Mucosa of stomach (tissue), 1 donor: ENCODE results near the gene ATF6.

Experiments used
- H3K27me3 ChIP-seq: one replicate; pipeline ENCODE4 v1.7.0; 2013; ENCODE audit warnings: mild to moderate bottlenecking, low read length; ENCODE audit not compliant: control insufficient read depth, insufficient read depth
- H3K36me3 ChIP-seq: one replicate; pipeline ENCODE4 v1.7.0; 2013; ENCODE audit warnings: low read length; ENCODE audit not compliant: control insufficient read depth, insufficient read depth
- H3K4me1 ChIP-seq: one replicate; pipeline ENCODE4 v1.7.0; 2013; ENCODE audit warnings: mild to moderate bottlenecking, low read length; ENCODE audit not compliant: control insufficient read depth, insufficient read depth
- H3K4me3 ChIP-seq: one replicate; pipeline ENCODE4 v1.7.0; 2013; ENCODE audit warnings: low read length
- H3K9ac ChIP-seq: one replicate; pipeline ENCODE4 v1.7.0; 2013; ENCODE audit warnings: mild to moderate bottlenecking, low read length, moderate library complexity
- H3K9me3 ChIP-seq: one replicate; pipeline ENCODE4 v1.7.0; 2013; ENCODE audit warnings: mild to moderate bottlenecking, low read length, moderate library complexity; ENCODE audit not compliant: control insufficient read depth
- donor health status: Pancreatic carcinoma.

The ATF6 gene

GRCh38 chr1:161771973-161772372, 5.9 kb downstream of the ATF6 start:
- Histone ChIP-seq H3K4me3 (no peak overlapping the region), H3K9me3 (no peaks in the 10 kb centered on the region), H3K27me3 (no peaks in the 10 kb centered on the region), H3K4me1 (peaks cover 3% of the 10 kb centered on the region), H3K36me3 (no peaks in the 10 kb centered on the region), H3K9ac (no peak overlapping the region)

- Histone ChIP-seq H3K36me3 (no peaks in the 10 kb centered on the region), H3K4me1 (no peaks in the 10 kb centered on the region), H3K27me3 (no peaks in the 10 kb centered on the region), H3K9me3 (no peaks in the 10 kb centered on the region), H3K9ac (no peak overlapping the region), H3K4me3 (no peak overlapping the region)
Observed at GRCh38 chr1:161772397-161772796, 6.3 kb downstream of the ATF6 start.

GRCh38 chr1:161773791-161774190, 7.7 kb downstream of the ATF6 start:
- Histone ChIP-seq H3K27me3 (no peaks in the 10 kb centered on the region), H3K9ac (no peak overlapping the region), H3K4me3 (no peak overlapping the region), H3K36me3 (no peaks in the 10 kb centered on the region), H3K9me3 (no peaks in the 10 kb centered on the region), H3K4me1 (no peaks in the 10 kb centered on the region)

GRCh38 chr1:161777261-161777660, 11.1 kb downstream of the ATF6 start:
- Histone ChIP-seq H3K36me3 (no peaks in the 10 kb centered on the region), H3K9me3 (no peaks in the 10 kb centered on the region), H3K4me1 (no peaks in the 10 kb centered on the region), H3K4me3 (no peak overlapping the region), H3K27me3 (no peaks in the 10 kb centered on the region), H3K9ac (no peak overlapping the region)

GRCh38 chr1:161778522-161778921, 12.4 kb downstream of the ATF6 start:
- no peaks in the 10 kb centered on the region for H3K9me3 ChIP-seq
- H3K4me3 ChIP-seq, result no peak overlapping the region
- H3K36me3 ChIP-seq, result no peaks in the 10 kb centered on the region
- H3K9ac ChIP-seq, result no peak overlapping the region
- H3K4me1 ChIP-seq, result no peaks in the 10 kb centered on the region
- no peaks in the 10 kb centered on the region for H3K27me3 ChIP-seq

- Histone ChIP-seq H3K4me3 (no peak overlapping the region), H3K36me3 (no peaks in the 10 kb centered on the region), H3K4me1 (no peaks in the 10 kb centered on the region), H3K9me3 (no peaks in the 10 kb centered on the region), H3K27me3 (no peaks in the 10 kb centered on the region), H3K9ac (no peak overlapping the region)
Observed at GRCh38 chr1:161779393-161779792, 13.3 kb downstream of the ATF6 start.

- no peaks in the 10 kb centered on the region for H3K36me3 ChIP-seq
- H3K4me3 ChIP-seq, result no peak overlapping the region
- no peak overlapping the region for H3K9ac ChIP-seq
Observed at GRCh38 chr1:161781995-161782394, 15.9 kb downstream of the ATF6 start.

GRCh38 chr1:161782886-161783285, 16.8 kb downstream of the ATF6 start:
- Histone ChIP-seq H3K4me3 (no peak overlapping the region), H3K27me3 (no peaks in the 10 kb centered on the region), H3K4me1 (no peaks in the 10 kb centered on the region), H3K9me3 (no peaks in the 10 kb centered on the region), H3K9ac (no peak overlapping the region), H3K36me3 (no peaks in the 10 kb centered on the region)

More at GRCh38 chr1:161781995-161782394, 15.9 kb downstream of the ATF6 start:
- no peaks in the 10 kb centered on the region for H3K4me1 ChIP-seq
- no peaks in the 10 kb centered on the region for H3K27me3 ChIP-seq
- no peaks in the 10 kb centered on the region for H3K9me3 ChIP-seq

GRCh38 chr1:161784968-161785367, 18.8 kb downstream of the ATF6 start:
- H3K36me3 ChIP-seq, result no peaks in the 10 kb centered on the region
- H3K4me1 ChIP-seq, result no peaks in the 10 kb centered on the region
- H3K9ac ChIP-seq, result no peak overlapping the region
- H3K4me3 ChIP-seq, result no peak overlapping the region
- H3K27me3 ChIP-seq, result no peaks in the 10 kb centered on the region
- no peaks in the 10 kb centered on the region for H3K9me3 ChIP-seq

GRCh38 chr1:161787355-161787754, 21.2 kb downstream of the ATF6 start:
- H3K36me3 ChIP-seq, result peaks cover 7% of the 10 kb centered on the region
- no peak overlapping the region for H3K4me3 ChIP-seq
- no peaks in the 10 kb centered on the region for H3K4me1 ChIP-seq
- H3K9me3 ChIP-seq, result no peaks in the 10 kb centered on the region
- H3K9ac ChIP-seq, result no peak overlapping the region
- H3K27me3 ChIP-seq, result no peaks in the 10 kb centered on the region

GRCh38 chr1:161790587-161791317, 24.6 kb downstream of the ATF6 start:
- H3K9ac ChIP-seq, result no peak overlapping the region
- peaks cover 7% of the 10 kb centered on the region for H3K36me3 ChIP-seq
- H3K9me3 ChIP-seq, result no peaks in the 10 kb centered on the region
- H3K4me3 ChIP-seq, result no peak overlapping the region
- H3K27me3 ChIP-seq, result no peaks in the 10 kb centered on the region
- no peaks in the 10 kb centered on the region for H3K4me1 ChIP-seq

GRCh38 chr1:161791904-161792655, 26.0 kb downstream of the ATF6 start:
- Histone ChIP-seq H3K36me3 (peaks cover 8% of the 10 kb centered on the region), H3K9me3 (no peaks in the 10 kb centered on the region), H3K4me3 (no peak overlapping the region)

More at GRCh38 chr1:161791904-161792655, 26.0 kb downstream of the ATF6 start:
- no peak overlapping the region for H3K9ac ChIP-seq
- no peaks in the 10 kb centered on the region for H3K4me1 ChIP-seq
- H3K27me3 ChIP-seq, result no peaks in the 10 kb centered on the region
